Skeletal muscle cell (primary cell): ENCODE measurements around the gene SOX5.

Experiments
- DNase-seq: peaks from one replicate; pipeline ENCODE4 v3.0.0-alpha.2; 2010; ENCODE audit warnings: low read depth
- H3K4me3 ChIP-seq: 2 replicates; pipeline ENCODE4 v1.5.1; 2011; ENCODE audit warnings: low read depth, mild to moderate bottlenecking, control low read depth, low read length, moderate library complexity

Gene SOX5

DNA sequence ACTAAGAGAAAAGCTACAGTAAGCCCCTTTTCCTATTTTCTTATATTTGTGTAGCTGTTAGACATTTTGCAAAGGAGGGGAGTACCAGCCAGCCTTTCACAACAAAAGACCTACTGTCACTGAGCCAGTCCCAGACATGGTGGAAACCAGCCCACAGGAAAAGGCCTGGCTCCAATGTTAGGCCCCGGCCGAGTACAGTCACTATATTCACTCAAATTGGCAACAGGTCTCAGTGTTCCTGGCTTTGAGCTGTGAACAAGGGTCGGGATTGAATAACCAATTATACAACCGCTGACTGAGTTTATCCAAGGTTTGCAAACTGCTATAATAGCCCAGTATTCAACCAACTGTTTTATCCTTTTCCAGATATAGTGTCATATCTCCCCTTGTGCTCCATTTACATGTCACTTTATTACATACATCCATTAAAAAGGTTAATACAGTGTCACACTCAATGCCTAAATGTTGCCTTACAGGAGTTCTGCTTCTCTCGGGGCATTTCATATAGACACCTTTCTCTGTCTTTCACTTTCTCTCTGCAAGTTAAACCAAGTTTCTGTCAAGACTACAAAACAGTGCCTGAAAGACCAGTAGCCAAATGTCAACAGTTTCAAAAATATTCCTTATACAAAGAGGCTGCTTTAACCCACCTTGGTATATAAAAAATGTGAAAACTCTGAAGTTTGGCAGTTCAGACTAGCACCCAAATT is 178.1 kb downstream of the SOX5 start:
- no peak for DNase-seq
- H3K4me3 ChIP-seq = no peak overlapping the region

DNA sequence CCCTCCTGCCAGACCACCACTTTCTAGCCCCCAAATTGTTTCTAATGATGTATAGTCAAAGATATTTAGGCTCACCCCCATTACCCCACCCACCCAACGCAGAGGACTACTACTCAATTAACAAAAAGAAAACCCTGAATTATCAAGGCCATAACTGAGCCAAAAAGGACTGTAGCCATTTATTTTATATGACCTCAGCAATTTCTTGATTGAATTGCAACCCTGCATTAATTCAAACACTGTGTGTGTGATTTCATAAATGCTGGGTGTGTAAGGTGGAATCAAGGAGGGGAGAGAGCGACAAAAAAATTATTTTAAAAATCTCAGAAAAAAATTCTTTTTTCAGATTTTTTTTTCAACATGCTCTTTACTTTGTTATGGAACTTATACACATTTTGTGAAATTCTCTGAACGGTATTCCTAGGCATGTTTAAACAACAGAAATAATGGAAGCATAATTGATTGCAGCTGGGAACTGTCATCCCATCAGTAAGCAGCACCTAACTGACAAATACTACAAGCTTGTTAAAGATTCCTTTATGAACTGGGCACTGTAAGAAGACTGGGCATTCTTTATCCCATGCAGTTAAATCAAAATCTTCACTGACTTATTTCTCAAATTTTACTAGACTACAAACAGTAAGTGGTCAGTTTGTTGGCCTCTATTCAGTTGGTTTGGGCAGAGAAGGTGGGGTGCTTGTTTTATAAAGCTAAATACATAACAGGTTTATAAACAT is 179.1 kb downstream of the SOX5 start:
- H3K4me3 ChIP-seq = no peak overlapping the region
- DNase-seq = no peak

DNA sequence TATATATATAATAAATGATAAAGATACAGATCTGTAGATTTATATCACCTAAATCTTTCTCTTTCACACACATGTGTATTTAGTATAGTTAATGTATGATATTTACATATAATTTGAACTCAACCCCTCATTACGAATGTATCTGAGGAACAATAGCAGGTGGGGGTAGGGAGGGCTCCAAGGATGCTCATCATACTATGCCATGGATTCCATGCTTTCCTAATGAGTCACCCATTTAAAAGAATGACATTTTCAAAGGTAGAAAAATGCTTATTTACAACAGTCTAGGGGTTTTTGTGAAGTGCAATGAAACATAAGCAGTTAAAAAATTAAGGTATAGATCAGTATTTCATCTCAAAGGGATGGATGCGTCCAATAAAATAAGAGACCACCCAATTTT is 181.6 kb downstream of the SOX5 start:
- H3K4me3 ChIP-seq = no peak overlapping the region
- DNase-seq = no peak

DNA sequence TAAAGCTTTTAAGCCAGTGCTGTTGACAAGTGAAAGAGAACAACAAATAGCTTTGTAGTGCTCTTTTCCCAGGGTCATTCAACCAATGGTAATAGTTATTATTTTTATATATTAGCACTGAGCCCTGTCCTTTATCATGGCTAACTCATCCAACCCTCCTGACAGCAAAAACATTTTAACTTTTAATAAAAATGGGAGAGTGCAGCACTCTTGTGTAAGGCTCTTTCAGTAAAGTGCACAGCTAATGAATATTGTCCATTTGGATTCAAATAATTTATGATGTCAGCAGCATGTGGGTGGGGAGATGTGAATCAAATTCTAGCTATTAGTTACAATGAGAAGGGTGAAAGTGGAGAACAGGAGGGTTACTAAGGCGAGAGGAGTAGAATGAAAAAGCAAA is 185.7 kb downstream of the SOX5 start:
- H3K4me3 ChIP-seq = no peak overlapping the region
- no peak for DNase-seq

DNA sequence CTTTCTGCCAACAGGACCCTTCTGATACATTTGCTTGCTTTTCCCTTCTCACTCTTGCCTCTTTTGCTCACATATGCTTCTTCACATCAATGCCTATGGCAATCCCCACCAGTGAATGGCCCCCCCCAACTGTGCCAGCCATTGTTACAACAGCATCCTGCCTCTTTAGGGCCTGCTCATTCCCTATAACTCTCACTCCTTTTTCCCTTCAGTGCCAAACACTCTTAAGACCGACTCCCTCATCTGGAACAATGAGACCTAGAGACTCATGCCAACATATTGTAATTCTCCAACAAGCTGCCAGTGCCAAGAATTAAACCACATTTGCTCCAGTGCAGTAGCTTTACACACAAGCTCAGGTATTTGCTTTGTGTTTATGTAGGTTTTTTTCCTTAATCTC is 189.0 kb downstream of the SOX5 start:
- DNase-seq = no peak
- no peak overlapping the region for H3K4me3 ChIP-seq

DNA sequence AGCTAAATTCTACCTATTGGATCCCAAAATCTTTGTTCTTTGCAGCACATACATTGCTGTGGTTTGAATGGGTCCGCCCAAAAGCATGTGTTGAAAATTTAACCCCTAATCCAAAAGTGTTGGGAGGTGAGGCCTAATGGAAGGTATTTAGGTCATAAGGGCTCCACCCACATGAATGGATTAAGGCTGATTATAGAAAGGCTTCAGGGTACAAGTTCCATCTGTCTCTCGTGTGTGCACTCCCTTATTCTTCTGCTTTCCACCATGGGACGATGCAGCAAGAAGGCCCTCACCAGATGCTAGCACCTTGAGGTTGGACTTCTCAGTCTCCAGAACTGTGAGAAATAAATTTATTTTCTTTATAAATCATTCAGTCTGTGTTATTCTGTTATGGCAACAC is 190.9 kb downstream of the SOX5 start:
- H3K4me3 ChIP-seq = no peak overlapping the region
- DNase-seq = no peak

DNA sequence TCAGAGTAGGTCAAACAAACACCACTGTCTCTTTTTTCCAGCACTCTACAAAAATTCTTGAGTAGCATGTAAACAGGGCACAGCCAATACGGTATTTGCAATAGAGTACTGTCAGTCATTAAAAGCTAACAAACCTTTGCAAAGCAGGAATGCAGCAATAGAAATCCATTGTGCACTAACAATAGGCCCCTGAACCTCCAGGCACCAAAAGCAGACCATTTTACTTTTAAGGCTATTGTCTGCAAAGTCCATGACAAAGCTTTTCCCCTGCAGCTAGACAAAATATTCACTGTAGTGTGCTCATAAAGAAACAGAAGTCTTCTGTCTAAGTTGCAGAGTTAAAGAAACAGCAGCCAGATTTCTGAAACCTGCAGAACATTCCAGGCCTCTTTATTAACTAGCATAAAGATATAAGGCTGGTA is 191.9 kb downstream of the SOX5 start:
- DNase-seq = no peak
- no peak overlapping the region for H3K4me3 ChIP-seq

DNA sequence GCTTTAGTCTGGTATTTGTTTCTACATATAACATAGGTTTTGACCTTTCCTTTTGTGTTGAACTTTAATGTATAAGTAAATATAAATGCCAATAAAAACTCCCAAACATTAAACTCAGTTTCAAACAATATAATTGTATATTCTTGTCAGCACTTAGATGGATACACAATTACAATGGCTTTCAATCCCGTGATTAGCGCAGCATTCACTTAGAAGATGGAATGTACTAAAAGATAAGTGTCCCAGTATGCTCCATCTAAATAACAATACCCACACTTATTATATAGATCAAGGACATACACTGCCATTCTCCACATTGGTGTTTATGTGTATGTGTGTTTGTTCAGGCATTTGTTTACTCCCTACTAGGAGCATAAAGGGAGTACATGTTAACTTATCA is 193.1 kb downstream of the SOX5 start:
- H3K4me3 ChIP-seq = no peak overlapping the region
- DNase-seq = no peak

DNA sequence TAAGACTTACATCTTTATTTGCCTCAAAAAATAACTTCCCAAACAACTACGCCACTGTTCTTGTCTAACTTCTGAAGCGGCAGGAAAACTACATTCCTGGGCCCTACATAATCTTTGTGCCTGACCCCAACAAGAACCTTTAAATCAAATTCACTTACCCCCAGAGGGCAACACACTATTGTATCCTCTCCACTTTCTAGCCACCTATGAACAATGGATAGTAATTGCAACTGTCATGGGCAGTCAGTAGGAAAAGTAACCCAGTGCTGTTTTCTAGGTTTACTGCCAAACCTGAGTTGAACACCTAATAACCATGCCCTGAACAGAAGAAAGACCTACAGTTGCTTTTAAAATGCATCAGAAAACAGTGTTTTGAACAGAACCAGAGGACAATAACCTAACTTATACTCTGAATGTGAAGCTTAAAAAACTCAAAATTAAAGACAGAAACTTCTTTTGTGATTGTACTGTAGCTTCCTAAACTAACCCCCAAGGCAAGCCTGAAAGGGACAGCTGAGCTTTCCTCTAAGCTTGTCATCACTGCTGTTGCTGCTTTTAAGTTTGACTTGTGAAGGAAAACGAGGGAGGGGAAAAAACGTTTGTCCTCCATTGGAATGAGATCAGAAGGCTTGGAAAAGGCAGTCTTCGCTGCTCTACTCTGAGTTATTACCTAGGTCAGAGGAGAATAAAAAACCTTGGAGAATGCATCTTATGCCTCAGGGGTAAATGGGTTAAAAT is 195.7 kb downstream of the SOX5 start:
- no peak overlapping the region for H3K4me3 ChIP-seq
- DNase-seq = no peak

DNA sequence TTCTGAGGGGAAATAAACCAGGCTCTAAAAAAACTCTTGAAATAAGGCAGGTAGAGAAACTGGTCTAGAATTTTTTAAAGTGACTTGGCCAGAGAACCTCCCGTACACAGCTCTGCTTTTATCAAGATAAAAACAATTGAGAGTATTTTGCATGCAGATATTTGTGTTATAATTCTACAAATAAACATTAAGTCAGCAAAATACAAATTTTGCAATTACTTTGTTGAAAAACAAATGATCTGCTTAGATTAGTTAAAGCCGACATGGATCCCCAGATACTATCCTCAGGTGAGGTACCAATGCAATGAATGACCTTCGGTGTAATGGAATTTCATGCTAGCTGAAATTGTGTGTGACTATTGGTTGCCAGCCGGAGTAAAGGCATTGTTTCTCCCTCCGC is 197.2 kb downstream of the SOX5 start:
- no peak for DNase-seq
- no peak overlapping the region for H3K4me3 ChIP-seq

DNA sequence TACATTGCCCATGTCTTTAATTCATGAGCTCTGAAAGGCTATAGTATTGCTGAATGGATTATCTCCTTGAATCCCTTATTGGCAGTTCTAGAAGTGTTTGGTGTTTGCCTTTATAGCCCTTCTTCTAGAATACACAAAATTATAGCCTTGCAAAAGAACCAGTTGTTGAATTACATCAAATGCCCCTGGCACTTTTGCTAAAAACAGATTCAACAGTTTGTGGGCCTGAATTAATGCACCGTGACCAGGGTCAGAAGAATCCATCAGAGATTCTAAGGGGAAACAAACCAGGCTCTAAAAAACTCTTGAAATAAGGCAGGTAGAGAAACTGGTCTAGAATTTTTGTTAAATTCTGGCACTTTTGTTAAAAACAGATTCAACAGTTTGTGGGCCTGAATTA is 197.8 kb downstream of the SOX5 start:
- H3K4me3 ChIP-seq = no peak overlapping the region
- DNase-seq = no peak

DNA sequence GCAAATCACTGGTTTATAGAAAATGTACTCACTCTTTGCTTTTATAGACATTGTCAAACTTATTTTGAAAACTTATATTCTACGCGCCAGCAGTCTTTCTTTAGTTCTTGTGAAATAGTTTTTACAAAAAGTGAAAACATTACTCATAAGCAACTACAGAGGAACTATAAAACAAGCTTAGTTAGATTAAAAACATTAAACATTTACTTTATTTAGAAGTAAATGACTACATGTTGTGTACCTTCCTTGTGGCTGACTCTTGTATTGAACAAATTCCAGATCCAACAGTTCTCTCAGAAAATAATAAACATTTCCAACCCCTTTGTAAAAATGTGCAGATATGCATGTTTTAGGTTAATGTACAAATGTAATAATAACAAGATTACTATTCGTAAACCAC is 198.5 kb downstream of the SOX5 start:
- H3K4me3 ChIP-seq = no peak overlapping the region
- DNase-seq = no peak

DNA sequence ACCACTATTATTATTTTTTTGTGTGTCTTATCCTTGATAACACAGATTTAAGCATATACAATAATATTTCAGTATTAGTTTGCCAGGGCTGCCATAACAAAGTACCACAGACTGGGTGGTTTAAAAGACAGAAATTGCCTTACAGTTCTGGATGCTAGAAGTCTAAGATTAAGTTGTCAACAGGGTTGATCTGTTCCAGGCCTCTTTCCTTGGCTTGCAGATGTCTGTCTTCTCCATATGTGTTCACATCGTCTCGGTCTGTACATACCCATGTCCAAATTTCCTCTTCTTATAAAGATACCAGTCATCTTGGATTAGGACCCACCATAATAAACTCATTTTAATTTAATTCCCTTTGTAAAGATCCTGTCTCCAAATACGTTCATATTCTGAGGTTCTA is 204.8 kb downstream of the SOX5 start:
- H3K4me3 ChIP-seq = no peak overlapping the region
- DNase-seq = no peak

DNA sequence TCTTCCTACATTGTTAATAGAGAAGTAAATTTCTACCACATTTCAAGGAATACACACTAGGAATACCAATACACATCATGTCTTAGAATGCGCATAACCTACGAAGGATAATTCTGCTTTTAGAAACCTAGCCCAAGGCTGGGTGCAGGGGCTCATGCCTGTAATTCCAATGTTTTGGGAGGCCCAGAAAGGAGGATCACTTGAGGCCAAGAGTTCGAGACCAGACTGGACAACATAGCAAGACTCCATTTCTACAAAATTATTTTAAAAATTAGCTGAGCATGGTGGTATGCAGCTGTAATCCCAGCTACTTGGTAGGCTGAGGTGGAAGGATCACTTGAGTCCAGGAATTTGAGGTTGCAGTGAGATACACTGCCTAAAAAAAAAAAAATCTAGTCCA is 206.9 kb downstream of the SOX5 start:
- no peak for DNase-seq
- H3K4me3 ChIP-seq = no peak overlapping the region

DNA sequence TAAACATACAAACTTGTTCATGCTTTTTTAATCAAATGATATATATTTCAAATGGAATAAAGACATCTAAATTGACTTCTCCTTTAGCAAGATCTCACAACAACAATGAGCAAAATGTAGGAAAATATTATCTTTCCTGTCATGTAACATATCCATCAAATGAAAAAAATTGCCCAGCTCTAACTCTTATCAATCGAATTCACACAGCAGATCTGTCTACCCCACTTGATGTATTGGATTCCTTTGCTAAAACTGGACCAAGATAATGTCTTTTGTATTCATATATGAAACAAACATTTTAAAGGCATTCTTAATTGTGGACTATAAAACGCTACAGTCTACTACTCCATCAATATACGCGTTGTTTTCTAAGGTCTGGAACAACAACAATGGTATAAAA is 218.0 kb downstream of the SOX5 start:
- DNase-seq = no peak
- no peak overlapping the region for H3K4me3 ChIP-seq

DNA sequence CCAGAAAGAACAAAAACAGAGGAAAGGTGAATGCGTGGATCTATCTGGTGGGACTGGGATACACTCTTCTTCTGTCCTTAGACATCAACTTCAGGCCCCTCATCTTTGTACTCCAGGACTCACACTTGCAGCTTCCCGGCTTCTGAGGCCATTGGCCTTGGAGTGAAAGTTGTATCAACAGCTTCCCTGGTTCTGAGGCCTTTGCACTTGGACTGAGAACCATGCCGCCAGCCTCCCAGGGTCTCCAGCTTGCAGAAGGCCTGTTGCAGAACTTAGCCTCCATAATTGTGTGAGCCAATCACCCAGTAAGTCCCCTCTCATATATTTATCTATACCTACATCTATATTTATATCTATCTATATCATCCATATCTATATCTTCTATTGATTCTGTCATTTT is 218.4 kb downstream of the SOX5 start:
- DNase-seq = no peak
- no peak overlapping the region for H3K4me3 ChIP-seq

DNA sequence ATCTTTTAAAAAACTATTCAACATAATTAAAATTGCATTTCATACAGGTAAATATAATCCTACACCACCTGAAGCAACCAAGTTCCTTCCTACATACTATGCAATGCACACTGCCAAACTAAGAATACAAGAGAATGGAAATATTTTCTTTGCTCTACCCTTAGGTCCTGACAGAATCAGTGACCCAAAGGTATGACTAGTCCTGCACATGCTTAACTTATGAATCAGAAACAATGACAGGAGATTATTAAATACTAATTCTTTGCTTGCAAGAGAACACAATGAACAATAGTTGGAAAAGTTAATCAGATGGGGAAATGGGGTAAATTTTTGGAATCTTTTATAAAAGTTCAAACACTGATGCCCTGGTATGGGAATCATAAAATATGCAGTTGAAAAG is 220.1 kb downstream of the SOX5 start:
- no peak for DNase-seq
- no peak overlapping the region for H3K4me3 ChIP-seq

DNA sequence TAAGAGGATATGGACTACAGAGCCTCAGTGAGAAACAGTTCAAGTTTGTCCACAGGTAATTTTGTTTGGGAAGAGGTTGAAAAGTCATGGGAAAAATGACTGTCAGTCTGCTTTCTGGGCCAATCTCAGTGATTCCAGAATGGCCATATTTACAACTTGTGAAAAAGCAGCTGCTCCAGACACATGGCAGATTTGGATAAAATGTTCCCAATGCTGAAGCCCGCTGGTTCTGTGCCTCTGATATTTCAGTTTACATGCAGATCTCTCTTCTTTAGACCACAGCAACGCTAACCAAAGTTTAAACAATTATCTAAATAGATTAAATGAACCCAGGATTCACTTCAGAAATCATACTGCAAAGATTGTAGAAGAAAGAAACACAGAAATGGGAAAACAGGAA is 222.8 kb downstream of the SOX5 start:
- H3K4me3 ChIP-seq = no peak overlapping the region
- no peak for DNase-seq

DNA sequence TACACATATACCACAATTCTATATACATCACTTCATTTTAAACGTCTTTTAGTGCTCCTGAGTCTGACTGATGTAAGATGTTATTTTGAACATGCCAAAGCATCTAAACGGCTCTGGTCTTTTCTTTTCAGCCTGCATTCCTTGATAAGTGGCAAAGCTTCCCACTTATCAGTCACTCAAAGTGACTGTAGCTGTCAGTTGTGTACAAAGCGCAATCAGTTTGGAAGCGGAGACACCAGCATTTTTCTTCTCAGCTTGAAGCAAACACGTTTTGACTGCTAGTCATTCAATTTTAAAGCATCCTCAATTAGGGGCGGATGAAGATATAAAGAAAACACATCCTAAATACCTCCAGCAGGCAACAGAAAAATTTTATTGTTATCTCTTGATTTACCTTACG is 226.8 kb downstream of the SOX5 start:
- DNase-seq = no peak
- no peak overlapping the region for H3K4me3 ChIP-seq

DNA sequence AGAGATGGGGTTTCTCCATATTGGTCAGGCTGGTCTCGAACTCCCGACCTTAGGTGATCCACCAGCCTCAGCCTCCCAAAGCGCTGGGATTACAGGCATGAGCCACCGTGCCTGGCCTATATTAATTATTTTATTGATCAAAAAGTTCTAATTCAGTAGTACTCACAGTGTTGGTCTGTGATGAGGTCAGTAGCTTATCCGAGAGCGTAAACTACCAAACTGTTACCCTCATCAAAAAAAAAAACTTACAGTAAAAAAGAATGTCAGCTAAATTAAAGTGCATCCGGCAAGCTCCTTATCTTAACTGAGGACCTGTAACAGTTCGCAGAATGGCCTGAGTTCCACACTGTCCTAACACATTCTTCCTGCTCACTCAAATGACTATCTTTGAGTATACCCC is 228.2 kb downstream of the SOX5 start:
- DNase-seq = no peak

DNA sequence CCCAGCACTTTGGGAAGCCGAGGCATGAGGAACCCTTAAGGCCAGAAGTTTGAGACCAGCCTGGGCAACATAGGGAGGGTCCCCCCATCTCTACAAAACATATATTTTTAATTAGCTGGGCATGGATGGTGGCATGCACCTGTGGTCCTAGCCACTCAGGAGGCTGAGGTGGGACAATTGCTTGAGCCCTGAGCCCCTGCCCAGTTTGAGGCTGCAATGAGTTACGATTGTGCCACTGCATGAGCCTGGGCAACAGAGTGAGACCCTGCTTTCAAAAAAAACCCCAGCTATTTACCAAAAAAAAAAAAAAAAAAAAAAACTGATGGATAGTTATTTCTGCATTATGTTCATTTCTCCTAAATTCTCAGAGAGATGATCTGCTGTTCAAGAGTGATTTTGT is 230.0 kb downstream of the SOX5 start:
- no peak overlapping the region for H3K4me3 ChIP-seq
- DNase-seq = no peak

More for the DNA sequence above, 228.2 kb downstream of the SOX5 start:
- no peak overlapping the region for H3K4me3 ChIP-seq
